Measurements from ENCODE around the gene TRIM33. TPM values are rescaled to one million over a fixed set of nuclear protein-coding genes. Genes with fewer than 3 reads are reported as not detected.

The TRIM33 gene
- polyA plus RNA-seq, 1 donor from 2014 or later: 58.7 TPM

DNA sequence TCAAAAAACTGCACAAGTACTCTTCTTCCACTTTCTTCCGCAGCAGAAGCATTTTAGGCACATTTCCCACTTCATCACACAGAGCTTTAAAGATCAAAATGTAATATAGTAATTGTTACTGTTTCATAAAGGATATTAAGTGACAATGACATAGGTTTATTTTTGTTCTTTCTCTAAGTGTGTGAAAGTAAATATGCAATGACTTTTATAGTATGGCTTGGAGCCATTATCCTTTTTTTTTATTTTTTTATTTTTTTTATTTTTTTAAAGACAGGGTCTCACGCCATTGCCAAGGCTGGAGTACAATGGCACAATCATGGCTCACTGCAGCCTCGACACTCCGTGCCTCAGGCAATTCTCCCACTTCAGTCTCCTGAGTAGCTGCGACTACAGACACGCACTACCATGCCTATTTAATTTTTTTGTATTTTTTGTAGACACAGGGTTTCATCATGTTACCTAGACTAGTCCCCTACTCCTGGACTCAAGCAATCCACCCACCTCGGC, 7.0 kb downstream of the TRIM33 start:
- no peak for TF ChIP-seq POLR2AphosphoS5 (IDR thresholded peaks at IDR 0.05)
- no peak for TF ChIP-seq EP300 (conservative IDR thresholded peaks at IDR 0.05; ENCODE audit: poor library complexity, severe bottlenecking)
- TF ChIP-seq RAD21 (conservative IDR thresholded peaks at IDR 0.05): no peak
- TF ChIP-seq SMC3 (conservative IDR thresholded peaks at IDR 0.05; ENCODE audit: poor library complexity): no peak
- TF ChIP-seq, protein P1, sequence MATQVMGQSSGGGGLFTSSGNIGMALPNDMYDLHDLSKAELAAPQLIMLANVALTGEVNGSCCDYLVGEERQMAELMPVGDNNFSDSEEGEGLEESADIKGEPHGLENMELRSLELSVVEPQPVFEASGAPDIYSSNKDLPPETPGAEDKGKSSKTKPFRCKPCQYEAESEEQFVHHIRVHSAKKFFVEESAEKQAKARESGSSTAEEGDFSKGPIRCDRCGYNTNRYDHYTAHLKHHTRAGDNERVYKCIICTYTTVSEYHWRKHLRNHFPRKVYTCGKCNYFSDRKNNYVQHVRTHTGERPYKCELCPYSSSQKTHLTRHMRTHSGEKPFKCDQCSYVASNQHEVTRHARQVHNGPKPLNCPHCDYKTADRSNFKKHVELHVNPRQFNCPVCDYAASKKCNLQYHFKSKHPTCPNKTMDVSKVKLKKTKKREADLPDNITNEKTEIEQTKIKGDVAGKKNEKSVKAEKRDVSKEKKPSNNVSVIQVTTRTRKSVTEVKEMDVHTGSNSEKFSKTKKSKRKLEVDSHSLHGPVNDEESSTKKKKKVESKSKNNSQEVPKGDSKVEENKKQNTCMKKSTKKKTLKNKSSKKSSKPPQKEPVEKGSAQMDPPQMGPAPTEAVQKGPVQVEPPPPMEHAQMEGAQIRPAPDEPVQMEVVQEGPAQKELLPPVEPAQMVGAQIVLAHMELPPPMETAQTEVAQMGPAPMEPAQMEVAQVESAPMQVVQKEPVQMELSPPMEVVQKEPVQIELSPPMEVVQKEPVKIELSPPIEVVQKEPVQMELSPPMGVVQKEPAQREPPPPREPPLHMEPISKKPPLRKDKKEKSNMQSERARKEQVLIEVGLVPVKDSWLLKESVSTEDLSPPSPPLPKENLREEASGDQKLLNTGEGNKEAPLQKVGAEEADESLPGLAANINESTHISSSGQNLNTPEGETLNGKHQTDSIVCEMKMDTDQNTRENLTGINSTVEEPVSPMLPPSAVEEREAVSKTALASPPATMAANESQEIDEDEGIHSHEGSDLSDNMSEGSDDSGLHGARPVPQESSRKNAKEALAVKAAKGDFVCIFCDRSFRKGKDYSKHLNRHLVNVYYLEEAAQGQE (IDR thresholded peaks at IDR 0.05; ENCODE audit: borderline replicate concordance): no peak
- no peak for TF ChIP-seq TAF1 (IDR thresholded peaks at IDR 0.05; ENCODE audit: low read depth)
- no peaks in the 10 kb centered on the region for H3F3A ChIP-seq (ENCODE audit: insufficient read depth, low read length, poor library complexity, severe bottlenecking)

DNA sequence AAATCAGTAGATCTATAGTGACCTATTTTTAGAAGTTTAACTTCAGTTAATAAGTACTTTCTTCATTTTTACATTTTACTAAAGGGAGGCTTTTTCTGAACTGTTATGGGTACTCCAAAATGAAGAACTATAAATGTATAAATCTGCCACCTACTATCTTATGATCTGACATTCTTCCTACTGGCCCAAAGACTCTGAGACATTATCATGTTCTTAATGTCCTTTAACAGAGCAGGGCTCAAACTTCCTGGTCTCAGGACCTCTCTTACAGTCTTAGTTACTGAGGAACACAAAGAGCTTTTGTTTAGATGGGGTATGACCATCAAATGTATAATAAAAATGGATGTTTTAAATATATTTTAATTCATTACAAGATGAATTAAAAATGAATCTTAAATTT, 8.9 kb downstream of the TRIM33 start:
- H3F3A ChIP-seq (ENCODE audit: insufficient read depth, low read length, poor library complexity, severe bottlenecking): no peaks in the 10 kb centered on the region
- no peak overlapping the region for H2AFZ ChIP-seq (ENCODE audit: low read depth, low read length)
- no peaks in the 10 kb centered on the region for H3K36me3 ChIP-seq (ENCODE audit: insufficient read depth, low read length)
- H3K4me2 ChIP-seq (ENCODE audit: low read length): no peak overlapping the region
- no peak for TF ChIP-seq MXI1 (conservative IDR thresholded peaks at IDR 0.05; ENCODE audit: poor library complexity, severe bottlenecking)
- TF ChIP-seq POLR2AphosphoS5 (IDR thresholded peaks at IDR 0.05): no peak
- no peak for TF ChIP-seq EP300 (conservative IDR thresholded peaks at IDR 0.05; ENCODE audit: poor library complexity, severe bottlenecking)
- no peak for TF ChIP-seq RAD21 (conservative IDR thresholded peaks at IDR 0.05)
- TF ChIP-seq, protein P2, sequence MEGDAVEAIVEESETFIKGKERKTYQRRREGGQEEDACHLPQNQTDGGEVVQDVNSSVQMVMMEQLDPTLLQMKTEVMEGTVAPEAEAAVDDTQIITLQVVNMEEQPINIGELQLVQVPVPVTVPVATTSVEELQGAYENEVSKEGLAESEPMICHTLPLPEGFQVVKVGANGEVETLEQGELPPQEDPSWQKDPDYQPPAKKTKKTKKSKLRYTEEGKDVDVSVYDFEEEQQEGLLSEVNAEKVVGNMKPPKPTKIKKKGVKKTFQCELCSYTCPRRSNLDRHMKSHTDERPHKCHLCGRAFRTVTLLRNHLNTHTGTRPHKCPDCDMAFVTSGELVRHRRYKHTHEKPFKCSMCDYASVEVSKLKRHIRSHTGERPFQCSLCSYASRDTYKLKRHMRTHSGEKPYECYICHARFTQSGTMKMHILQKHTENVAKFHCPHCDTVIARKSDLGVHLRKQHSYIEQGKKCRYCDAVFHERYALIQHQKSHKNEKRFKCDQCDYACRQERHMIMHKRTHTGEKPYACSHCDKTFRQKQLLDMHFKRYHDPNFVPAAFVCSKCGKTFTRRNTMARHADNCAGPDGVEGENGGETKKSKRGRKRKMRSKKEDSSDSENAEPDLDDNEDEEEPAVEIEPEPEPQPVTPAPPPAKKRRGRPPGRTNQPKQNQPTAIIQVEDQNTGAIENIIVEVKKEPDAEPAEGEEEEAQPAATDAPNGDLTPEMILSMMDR (IDR thresholded peaks at IDR 0.05; ENCODE audit: poor library complexity, severe bottlenecking): no peak
- TF ChIP-seq, protein P1 (IDR thresholded peaks at IDR 0.05; ENCODE audit: borderline replicate concordance): no peak
- no peak for TF ChIP-seq EZH2 (IDR thresholded peaks at IDR 0.05; ENCODE audit: borderline replicate concordance, insufficient read depth, low read length, poor library complexity, severe bottlenecking)
- no peak for TF ChIP-seq TAF1 (IDR thresholded peaks at IDR 0.05; ENCODE audit: low read depth)
- no peak for TF ChIP-seq SMC3 (conservative IDR thresholded peaks at IDR 0.05; ENCODE audit: poor library complexity)
- peaks cover 97% of the 10 kb centered on the region for H3K79me2 ChIP-seq (replicated peaks; ENCODE audit: insufficient read depth, low read length)
- H3K27ac ChIP-seq (ENCODE audit: low read length): no peak overlapping the region
- no peak overlapping the region for H3K4me3 ChIP-seq (ENCODE audit: low read length)
- H3K9me2 ChIP-seq (ENCODE audit: insufficient read depth, low read length): no peaks in the 10 kb centered on the region
- no peaks in the 10 kb centered on the region for H3K9me3 ChIP-seq (ENCODE audit: low read length)
- H3K27me3 ChIP-seq (ENCODE audit: insufficient read depth, low read depth, low read length): no peaks in the 10 kb centered on the region
- H4K20me1 ChIP-seq (ENCODE audit: insufficient read depth): peaks cover 19% of the 10 kb centered on the region
- no peak overlapping the region for H3K9ac ChIP-seq (ENCODE audit: low read length)

More for the DNA sequence above, 7.0 kb downstream of the TRIM33 start:
- Histone ChIP-seq H3K27ac (ENCODE audit: low read length) (no peak overlapping the region), H3K27me3 (ENCODE audit: insufficient read depth, low read depth, low read length) (no peaks in the 10 kb centered on the region), H3K9me3 (ENCODE audit: low read length) (no peaks in the 10 kb centered on the region), H3K9me2 (ENCODE audit: insufficient read depth, low read length) (no peaks in the 10 kb centered on the region), H3K36me3 (ENCODE audit: insufficient read depth, low read length) (no peaks in the 10 kb centered on the region), H2AFZ (ENCODE audit: low read depth, low read length) (no peak overlapping the region), H3K4me3 (ENCODE audit: low read length) (no peak overlapping the region), H3K79me2 (replicated peaks; ENCODE audit: insufficient read depth, low read length) (peaks cover 97% of the 10 kb centered on the region), H3K9ac (ENCODE audit: low read length) (no peak overlapping the region), H4K20me1 (ENCODE audit: insufficient read depth) (peaks cover 38% of the 10 kb centered on the region), H3K4me2 (ENCODE audit: low read length) (no peak overlapping the region)
